Tibial artery (tissue), 4 donors: ENCODE data around the gene GPATCH11.

ENCODE experiments used
- DNase-seq, 2 donors: peaks; one replicate each; pipeline ENCODE4 v3.0.0-alpha.2; 2019
- H3K27ac ChIP-seq, 2 donors: fragments of 200-600 bp; sonication (generic) in 1 of 2; 1 replicate in 1 of 2; 2 replicates in 1 of 2; pipeline ENCODE4 v1.5.1; 2018 to 2019; ENCODE audit warnings: mild to moderate bottlenecking in 1 of 2
- H3K27me3 ChIP-seq, 2 donors: fragments of 200-600 bp; sonication (generic) in 1 of 2; one replicate each; pipeline versions ENCODE4 v1.5.1 to v1.6.0; 2016 to 2019
- H3K36me3 ChIP-seq, 3 donors: fragments of 200-600 bp; sonication (generic) in 2 of 3; one replicate each; pipeline ENCODE4 v1.5.1; 2016 to 2019; ENCODE audit warnings: mild to moderate bottlenecking in 2 of 3
- H3K4me1 ChIP-seq, 4 donors: fragments of 200-600 bp; sonication (generic) in 2 of 4; 1 replicate in 3 of 4; 2 replicates in 1 of 4; pipeline ENCODE4 v1.5.1; 2016 to 2019
- H3K4me3 ChIP-seq, 2 donors: fragments of 200-600 bp; sonication (generic) in 1 of 2; 1 replicate in 1 of 2; 2 replicates in 1 of 2; pipeline ENCODE4 v1.5.1; 2018 to 2019; ENCODE audit warnings: mild to moderate bottlenecking in 2 of 2
- H3K9me3 ChIP-seq, 3 donors: fragments of 200-600 bp; sonication (generic) in 1 of 3; one replicate each; pipeline ENCODE4 v1.5.1; 2016 to 2019
- intact Hi-C: fragments of 100-400 bp; cut with DNase I; formaldehyde crosslinking; loops from one replicate; pipeline ENCODE4 v1.15.0; 2023; ENCODE audit warnings: low total_unique reads
- TF ChIP-seq, protein P1 (sequence below), 2 experiments: fragments of 200-600 bp in 1 of 2; fragments of 450-650 bp in 1 of 2; IDR thresholded peaks; one replicate each; pipeline ENCODE4 v1.5.1; 2017 to 2019; ENCODE audit warnings: antibody characterized with exemption in 2 of 2, mild to moderate bottlenecking in 1 of 2, moderate library complexity in 1 of 2

Gene GPATCH11

GRCh38 chr2:37083873-37084794, at the start of gene GPATCH11, which contains the start of gene HEATR5B:
TSS of gene GPATCH11 (plus strand) at chr2:37084518. CDS start at chr2:37088382, 3,864 bp downstream.
TSS of gene HEATR5B (minus strand) at chr2:37084372. CDS start at chr2:37083414, 958 bp downstream.
- Histone ChIP-seq H3K27me3 (no peaks in the 10 kb centered on the region), H3K9me3 (no peaks in the 10 kb centered on the region), H3K36me3 (peaks cover 0 to 9% (median 2%) of the 10 kb centered on the region in 3 donors), H3K4me1 (peaks cover 0 to 37% (median 22%) of the 10 kb centered on the region in 4 donors), H3K27ac (peak within 1 kb of the TSS; percentile 78 to 85), H3K4me3 (peak within 1 kb of the TSS; percentile 76 to 86)
- DNase-seq, result peak; percentile 95 to 97
- TF ChIP-seq, protein P1, sequence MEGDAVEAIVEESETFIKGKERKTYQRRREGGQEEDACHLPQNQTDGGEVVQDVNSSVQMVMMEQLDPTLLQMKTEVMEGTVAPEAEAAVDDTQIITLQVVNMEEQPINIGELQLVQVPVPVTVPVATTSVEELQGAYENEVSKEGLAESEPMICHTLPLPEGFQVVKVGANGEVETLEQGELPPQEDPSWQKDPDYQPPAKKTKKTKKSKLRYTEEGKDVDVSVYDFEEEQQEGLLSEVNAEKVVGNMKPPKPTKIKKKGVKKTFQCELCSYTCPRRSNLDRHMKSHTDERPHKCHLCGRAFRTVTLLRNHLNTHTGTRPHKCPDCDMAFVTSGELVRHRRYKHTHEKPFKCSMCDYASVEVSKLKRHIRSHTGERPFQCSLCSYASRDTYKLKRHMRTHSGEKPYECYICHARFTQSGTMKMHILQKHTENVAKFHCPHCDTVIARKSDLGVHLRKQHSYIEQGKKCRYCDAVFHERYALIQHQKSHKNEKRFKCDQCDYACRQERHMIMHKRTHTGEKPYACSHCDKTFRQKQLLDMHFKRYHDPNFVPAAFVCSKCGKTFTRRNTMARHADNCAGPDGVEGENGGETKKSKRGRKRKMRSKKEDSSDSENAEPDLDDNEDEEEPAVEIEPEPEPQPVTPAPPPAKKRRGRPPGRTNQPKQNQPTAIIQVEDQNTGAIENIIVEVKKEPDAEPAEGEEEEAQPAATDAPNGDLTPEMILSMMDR (IDR thresholded peaks at IDR 0.05), result no peak
- intact Hi-C loops, result no loop called here

GRCh38 chr2:37037771-37038170, 46.5 kb upstream of the GPATCH11 start:
- H3K36me3 ChIP-seq, result peaks cover 37 to 79% (median 48%) of the 10 kb centered on the region in 3 donors

GRCh38 chr2:37039580-37039979, 44.7 kb upstream of the GPATCH11 start:
- Histone ChIP-seq H3K4me3 (no peak overlapping the region), H3K9me3 (no peaks in the 10 kb centered on the region), H3K27ac (no peak overlapping the region), H3K4me1 (no peaks in the 10 kb centered on the region), H3K27me3 (no peaks in the 10 kb centered on the region), H3K36me3 (peaks cover 34 to 71% (median 45%) of the 10 kb centered on the region in 3 donors)
- DNase-seq, result no peak
- TF ChIP-seq, protein P1 (IDR thresholded peaks at IDR 0.05), result no peak
- intact Hi-C loops, result no loop called here

More at GRCh38 chr2:37037771-37038170, 46.5 kb upstream of the GPATCH11 start:
- no peaks in the 10 kb centered on the region for H3K9me3 ChIP-seq
- H3K27me3 ChIP-seq, result no peaks in the 10 kb centered on the region
- no peaks in the 10 kb centered on the region for H3K4me1 ChIP-seq
- no peak overlapping the region for H3K4me3 ChIP-seq
- H3K27ac ChIP-seq, result no peak overlapping the region
- intact Hi-C loops, result no loop called here
- no peak for DNase-seq
- TF ChIP-seq, protein P1 (IDR thresholded peaks at IDR 0.05), result no peak

DNA sequence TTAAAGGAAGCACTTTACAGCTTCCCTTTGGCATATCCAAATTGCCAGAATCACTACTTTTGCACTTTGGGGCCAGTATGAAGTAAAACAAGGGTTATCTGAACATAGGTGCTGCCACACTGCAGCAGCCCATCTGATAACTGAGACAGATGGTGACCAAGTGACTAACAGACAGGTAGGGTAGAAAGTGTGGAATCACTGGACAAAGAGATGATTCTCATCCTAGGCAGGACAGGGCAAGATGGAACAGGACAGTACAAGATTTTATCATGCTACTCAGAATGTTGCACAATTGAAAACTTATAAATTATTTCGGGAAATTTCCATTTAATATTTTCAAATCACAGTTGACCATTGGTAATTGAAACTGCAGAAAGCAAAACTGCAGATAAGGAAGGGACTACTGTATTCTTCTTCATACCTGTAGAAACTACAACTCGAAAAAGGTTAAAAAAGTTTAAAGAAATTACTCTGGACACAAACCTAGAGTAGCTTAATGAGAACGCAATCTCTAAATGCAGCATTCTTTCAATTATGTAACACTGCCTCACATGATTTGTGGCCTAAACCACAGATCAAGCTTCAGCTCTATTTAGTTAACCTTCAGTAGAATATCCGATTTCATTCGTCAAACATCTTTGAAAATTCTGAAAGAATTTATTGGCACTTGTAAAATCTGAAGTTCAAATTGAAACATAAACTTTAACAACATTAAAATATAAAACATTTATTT, 31.6 kb upstream of the GPATCH11 start:
- H3K9me3 ChIP-seq, result no peaks in the 10 kb centered on the region
- no peaks in the 10 kb centered on the region for H3K27me3 ChIP-seq
- H3K27ac ChIP-seq, result no peak overlapping the region
- peaks cover 48 to 88% (median 54%) of the 10 kb centered on the region in 3 donors for H3K36me3 ChIP-seq
- no peak for DNase-seq
- TF ChIP-seq, protein P1 (IDR thresholded peaks at IDR 0.05), result no peak
- intact Hi-C loops, result no loop called here
- no peak overlapping the region for H3K4me3 ChIP-seq
- no peaks in the 10 kb centered on the region for H3K4me1 ChIP-seq

DNA sequence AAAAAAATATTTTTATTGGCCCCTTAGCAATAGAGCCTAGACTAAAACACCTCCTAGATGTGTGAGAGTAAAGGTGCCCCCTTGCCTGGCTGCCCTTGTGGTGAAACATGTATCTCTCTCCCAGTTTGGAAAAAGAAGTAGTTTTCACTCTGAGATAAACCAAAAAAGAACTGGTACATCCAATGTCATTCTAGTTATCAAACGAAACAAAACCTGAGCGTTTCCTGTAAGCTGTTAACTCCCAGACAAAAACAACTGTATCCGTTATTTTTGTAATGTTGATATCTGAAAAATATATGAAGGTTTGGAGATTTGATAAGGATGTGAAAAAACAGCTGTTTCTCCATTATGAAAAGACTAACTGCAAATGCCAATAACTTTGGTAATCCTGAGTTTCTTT, 24.5 kb upstream of the GPATCH11 start:
- intact Hi-C loops, result no loop called here
- no peak overlapping the region for H3K27ac ChIP-seq
- no peak for DNase-seq
- H3K9me3 ChIP-seq, result no peaks in the 10 kb centered on the region
- no peaks in the 10 kb centered on the region for H3K4me1 ChIP-seq
- H3K4me3 ChIP-seq, result no peak overlapping the region
- TF ChIP-seq, protein P1 (IDR thresholded peaks at IDR 0.05), result no peak
- no peaks in the 10 kb centered on the region for H3K27me3 ChIP-seq
- peaks cover 68 to 97% (median 91%) of the 10 kb centered on the region in 3 donors for H3K36me3 ChIP-seq
